Measurements from ENCODE around the gene HOXB9.

GRCh38 chr17:48671697-48672171, 45.6 kb upstream of the HOXB9 start:
- peak; percentile 88 for TF ChIP-seq CTCF (IDR thresholded peaks at IDR 0.05; ENCODE audit: low read depth, low read length)
- no peak for TF ChIP-seq POLR2A (IDR thresholded peaks at IDR 0.05; ENCODE audit: extremely low read depth, insufficient read length)
- no peak for TF ChIP-seq MAX (IDR thresholded peaks at IDR 0.05; ENCODE audit: low read depth, low read length)
- no peak for TF ChIP-seq MYC (IDR thresholded peaks at IDR 0.05; ENCODE audit: low read depth, low read length)

Data from NB4 (cell line).